HEK293T (cell line): ENCODE measurements around the gene PXDC1.

Source experiments
- ARNT ChIP-seq: fragments of 450-650 bp; IDR thresholded peaks from 2 replicates; pipeline ENCODE4 v1.6.1; 2017; ENCODE audit warnings: mild to moderate bottlenecking
- BHLHE40 ChIP-seq: fragments of 450-650 bp; IDR thresholded peaks from 2 replicates; pipeline ENCODE4 v1.6.1; 2016; ENCODE audit warnings: mild to moderate bottlenecking, moderate library complexity, borderline replicate concordance
- CTBP1 ChIP-seq: fragments of 450-650 bp; IDR thresholded peaks from 2 replicates; pipeline ENCODE4 v1.6.1; 2016; ENCODE audit warnings: borderline replicate concordance
- ELF4 ChIP-seq: fragments of 450-650 bp; IDR thresholded peaks from 2 replicates; pipeline ENCODE4 v1.6.1; 2017; ENCODE audit warnings: antibody characterized with exemption
- FOXA1 ChIP-seq: fragments of 450-650 bp; IDR thresholded peaks from 2 replicates; pipeline ENCODE4 v1.6.1; 2016; ENCODE audit warnings: mild to moderate bottlenecking
- FOXM1 ChIP-seq: fragments of 450-650 bp; IDR thresholded peaks from 2 replicates; pipeline ENCODE4 v1.6.1; 2017; ENCODE audit warnings: mild to moderate bottlenecking, borderline replicate concordance
- HDGF ChIP-seq: fragments of 450-650 bp; IDR thresholded peaks from 2 replicates; pipeline ENCODE4 v1.6.1; 2017; ENCODE audit warnings: antibody characterized with exemption, borderline replicate concordance
- LEF1 ChIP-seq: fragments of 450-650 bp; IDR thresholded peaks from 2 replicates; pipeline ENCODE4 v1.6.1; 2017; ENCODE audit warnings: mild to moderate bottlenecking, borderline replicate concordance
- SP1 ChIP-seq: fragments of 450-650 bp; IDR thresholded peaks from 2 replicates; pipeline ENCODE4 v1.6.1; 2017
- SUZ12 ChIP-seq: fragments of 450-650 bp; IDR thresholded peaks from 2 replicates; pipeline ENCODE4 v1.6.1; 2016; ENCODE audit warnings: mild to moderate bottlenecking
- ZNF384 ChIP-seq: fragments of 450-650 bp; IDR thresholded peaks from 2 replicates; pipeline ENCODE4 v1.6.1; 2016
- TF ChIP-seq, protein P1 (sequence below): fragments of 450-650 bp; IDR thresholded peaks from 2 replicates; pipeline ENCODE4 v1.6.1; 2016

- TF ChIP-seq ELF4 (no peak), HDGF (no peak), FOXA1 (no peak), ARNT (no peak), ZNF384 (no peak), CTBP1 (no peak), FOXM1 (no peak), SP1 (no peak), BHLHE40 (no peak), SUZ12 (no peak), LEF1 (no peak)
- TF ChIP-seq, protein P1, sequence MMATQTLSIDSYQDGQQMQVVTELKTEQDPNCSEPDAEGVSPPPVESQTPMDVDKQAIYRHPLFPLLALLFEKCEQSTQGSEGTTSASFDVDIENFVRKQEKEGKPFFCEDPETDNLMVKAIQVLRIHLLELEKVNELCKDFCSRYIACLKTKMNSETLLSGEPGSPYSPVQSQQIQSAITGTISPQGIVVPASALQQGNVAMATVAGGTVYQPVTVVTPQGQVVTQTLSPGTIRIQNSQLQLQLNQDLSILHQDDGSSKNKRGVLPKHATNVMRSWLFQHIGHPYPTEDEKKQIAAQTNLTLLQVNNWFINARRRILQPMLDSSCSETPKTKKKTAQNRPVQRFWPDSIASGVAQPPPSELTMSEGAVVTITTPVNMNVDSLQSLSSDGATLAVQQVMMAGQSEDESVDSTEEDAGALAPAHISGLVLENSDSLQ = no peak
Measured at GRCh38 chr6:3712827-3713665, 38.5 kb downstream of the PXDC1 start.
